Right ventricle myocardium superior (tissue), 1 donor: Measurements from ENCODE around the gene MEST. TPM values are rescaled to one million over a fixed set of nuclear protein-coding genes. Genes with fewer than 3 reads are reported as not detected.

ENCODE experiments used
- ATAC-seq: fragments of 200-7000 bp; cut with Tn5 transposase; one replicate; pipeline ENCODE4 v1.9.1; 2020; ENCODE audit warnings: mild to moderate bottlenecking; ENCODE audit not compliant: poor library complexity
- DNase-seq: peaks from one replicate; pipeline ENCODE4 v3.0.0-alpha.2; 2020
- intact Hi-C: fragments of 100-400 bp; cut with DNase I; formaldehyde crosslinking; loops from one replicate; pipeline ENCODE4 v1.11.2; 2022
- total RNA-seq: library from RNA; stranded (reverse); fragmentation: NEBNext Ultra II Directional; extraction: Animal tissue kit (Norgen Biotek cat#: 25700); gene quantifications from one replicate; pipeline ENCODE4 v1.2.1, GENCODE V29; 2021
- donor health status: DM: no; HTN: yes; CAD: no; lungs with severe emphysema.

Gene MEST
- total RNA-seq, 1 donor from 2014 or later = 6.4 TPM

DNA sequence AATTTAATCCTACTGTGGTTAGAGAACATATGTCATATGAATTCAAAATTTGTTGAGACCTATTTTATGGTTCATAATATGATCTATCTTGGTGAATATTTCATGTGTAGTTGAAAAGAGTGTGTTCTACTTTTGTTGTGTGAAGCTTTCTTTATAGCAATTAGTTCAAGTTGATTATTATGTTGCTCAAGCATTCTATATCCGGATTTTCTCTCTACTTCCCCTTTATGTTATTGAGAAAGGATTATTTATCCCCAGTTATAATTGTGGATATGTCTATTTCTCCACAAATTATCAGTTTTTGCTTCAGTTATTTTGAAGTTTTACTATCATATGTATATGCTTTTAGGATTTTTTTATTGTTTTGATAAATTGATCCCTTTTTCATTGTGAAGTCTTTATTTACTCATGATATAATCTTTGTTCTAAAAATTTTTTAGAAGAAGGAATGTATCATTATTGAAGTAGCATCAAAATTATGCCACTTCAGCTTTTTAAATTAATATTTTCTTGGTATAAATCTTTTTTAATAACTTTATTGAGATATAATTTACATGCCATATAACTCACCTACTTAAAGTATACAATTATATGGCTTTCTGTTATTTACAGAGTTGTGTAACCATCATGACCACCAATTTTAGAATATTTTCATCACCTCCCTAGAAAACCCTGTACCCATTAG lies 12.0 kb upstream of the MEST start:
- ATAC-seq = no peak
- intact Hi-C loops = no loop called here
- no peak for DNase-seq

DNA sequence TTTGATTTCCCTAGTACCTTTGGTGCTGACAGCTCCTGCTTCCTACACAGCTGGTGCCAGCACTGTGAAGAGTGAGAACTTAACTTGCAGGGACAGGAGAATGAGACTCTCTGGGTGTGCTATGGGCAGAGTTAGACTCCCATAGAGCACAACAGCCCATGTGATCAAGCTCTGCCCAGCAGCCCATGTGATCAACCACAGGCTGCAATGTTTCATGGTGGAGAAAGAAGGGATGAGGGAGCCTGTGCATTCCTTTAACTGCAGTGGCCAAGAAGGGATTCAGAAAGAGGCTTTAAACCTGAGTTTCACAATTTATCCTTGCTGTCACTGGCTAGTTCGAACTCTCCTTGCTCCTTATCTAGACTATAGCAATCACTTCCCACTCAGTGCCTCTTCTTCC lies 10.0 kb upstream of the MEST start:
- intact Hi-C loops = no loop called here
- DNase-seq (no peak), ATAC-seq (no peak)

DNA sequence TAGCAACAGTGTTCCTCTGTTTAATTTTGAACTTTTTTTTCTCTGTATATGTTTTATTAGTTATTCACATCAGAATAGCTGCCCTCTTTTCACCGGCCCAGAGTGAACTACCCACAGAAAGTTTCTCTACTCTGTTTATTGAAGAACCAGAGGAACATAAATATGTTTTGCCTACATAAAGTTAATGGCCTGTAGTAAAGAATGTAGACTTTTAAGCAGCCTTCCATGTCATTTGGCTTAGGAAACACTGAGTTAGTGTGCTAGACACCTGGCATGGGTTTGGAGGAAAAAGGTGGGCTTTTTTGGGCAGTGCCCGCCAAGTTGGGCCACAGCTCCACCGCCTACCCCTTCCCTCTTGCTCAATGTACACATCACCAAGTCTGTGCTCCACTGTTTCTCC lies 8.9 kb upstream of the MEST start:
- ATAC-seq = no peak
- no peak for DNase-seq
- intact Hi-C loops = no loop called here

DNA sequence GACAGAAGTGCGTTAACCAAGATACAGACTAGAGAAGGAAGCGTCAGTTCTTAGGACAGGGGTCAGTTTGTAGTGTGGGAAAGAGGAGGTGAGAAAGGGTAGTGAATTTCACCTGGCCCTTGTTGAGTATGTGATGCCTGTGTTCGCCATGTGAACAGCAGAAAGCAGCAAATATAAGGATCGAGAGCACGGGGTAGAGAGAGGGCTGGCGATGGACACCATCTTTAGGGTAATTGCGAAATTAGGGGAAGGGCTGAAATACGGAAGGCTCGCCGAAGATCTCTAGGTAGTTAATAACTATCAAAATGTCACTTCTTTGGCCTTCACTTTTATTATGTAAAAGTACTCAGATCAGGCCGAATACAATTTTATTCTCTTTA lies 6.2 kb upstream of the MEST start:
- intact Hi-C loops = no loop called here
- DNase-seq (no peak), ATAC-seq (no peak)

DNA sequence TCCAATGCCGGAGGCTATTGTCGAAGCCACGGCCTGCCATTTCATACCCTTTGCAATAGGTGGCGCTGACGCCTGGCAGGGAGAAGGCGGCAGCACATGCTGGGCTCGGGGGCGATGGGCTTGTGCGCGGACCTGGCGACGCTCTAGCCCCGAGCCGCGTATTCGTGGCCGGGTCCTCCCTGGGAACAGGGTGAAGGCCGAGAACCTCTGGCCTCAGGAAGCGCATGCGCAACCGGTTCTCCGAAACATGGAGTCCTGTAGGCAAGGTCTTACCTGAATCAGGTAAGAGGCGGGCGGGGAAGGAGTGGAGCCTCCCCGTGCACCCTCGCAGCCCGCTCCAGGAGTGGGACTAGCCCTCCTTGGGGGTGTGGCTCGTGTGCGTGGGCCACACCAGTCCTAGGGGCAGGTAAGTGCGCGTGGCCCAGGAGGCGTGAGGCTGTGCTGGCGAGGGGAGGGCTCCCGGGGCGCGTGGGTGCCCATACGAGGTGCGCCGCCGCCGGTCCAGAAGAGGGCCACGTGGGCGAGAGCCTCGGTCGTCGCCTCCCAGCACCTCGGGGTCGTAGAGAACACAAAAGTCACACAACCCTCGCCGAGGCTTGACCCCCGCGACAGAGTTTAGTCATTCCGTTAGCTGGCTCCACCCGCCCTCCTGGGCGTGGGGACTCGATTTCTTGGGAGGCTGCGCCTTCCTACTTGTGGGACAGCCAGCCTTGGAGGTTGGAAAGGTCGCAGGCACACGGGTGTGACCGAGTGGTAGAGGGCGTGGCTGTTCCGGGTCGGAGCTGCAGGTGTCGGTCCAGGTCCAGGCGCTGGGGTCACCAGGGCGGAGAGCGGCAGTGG lies 5.6 kb upstream of the MEST start:
- intact Hi-C loops = no loop called here
- DNase-seq (peak; percentile 66), ATAC-seq (peak; percentile 83)

DNA sequence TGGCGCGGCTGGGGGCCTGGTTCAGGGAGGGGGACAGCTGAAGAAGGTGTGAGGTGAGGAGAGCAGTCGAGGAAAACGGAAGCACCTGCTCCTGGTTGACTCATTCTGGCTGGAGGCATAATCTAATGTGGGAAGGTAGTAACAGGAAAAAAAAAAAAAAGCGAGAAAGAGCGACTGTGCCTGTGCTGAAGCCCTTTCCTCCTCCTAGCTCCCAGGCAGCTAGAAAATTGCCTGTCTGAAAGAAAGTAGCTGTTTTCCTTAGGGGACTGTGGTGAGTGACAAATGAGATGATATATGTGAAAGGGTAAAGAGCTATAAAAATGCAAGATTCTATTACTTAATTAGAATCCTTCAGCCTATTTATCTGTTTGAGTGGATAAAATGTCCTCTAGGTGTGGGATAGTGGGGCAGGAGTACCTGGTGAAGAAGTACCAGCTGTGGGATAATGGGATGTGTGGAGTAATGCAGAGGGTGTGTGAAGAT lies 4.9 kb upstream of the MEST start:
- ATAC-seq = no peak
- intact Hi-C loops = no loop called here

DNA sequence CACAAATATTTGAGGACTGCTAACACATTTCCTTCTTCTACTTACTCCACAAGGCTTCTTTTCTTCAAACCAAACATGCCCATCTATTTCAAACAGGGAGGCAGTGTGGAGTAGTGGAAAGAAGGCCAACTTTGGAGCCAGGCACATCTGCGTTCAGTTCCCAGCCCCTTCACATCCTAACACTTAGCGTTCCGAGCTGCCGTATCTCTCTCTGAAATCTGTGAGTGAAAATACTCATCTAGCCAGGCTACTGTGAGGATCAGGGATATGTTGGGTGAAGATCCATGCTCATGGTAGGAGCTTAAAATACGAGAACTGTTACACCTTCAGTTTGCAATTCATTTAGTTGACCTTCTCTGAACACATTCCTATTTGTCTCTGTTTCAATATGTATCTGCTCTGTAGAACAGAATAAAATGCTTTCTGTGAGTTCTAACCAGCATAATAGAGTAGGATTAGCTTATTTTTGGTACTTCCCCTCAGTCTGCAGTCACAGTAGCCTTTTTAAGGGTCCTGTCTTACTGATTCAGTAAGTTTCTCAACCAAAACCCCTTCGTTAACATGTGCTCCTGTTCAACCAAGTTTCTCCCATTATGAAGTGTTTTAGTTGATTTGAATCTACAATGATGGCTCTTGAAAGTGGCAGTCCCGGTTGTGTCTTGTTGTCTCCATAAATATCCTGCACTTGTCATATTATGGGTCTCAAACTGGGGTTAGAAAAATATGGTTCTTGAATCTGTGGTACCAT lies 3.3 kb upstream of the MEST start:
- intact Hi-C loops = no loop called here
- no peak for DNase-seq

More for the DNA sequence above, 4.9 kb upstream of the MEST start:
- no peak for DNase-seq

DNA sequence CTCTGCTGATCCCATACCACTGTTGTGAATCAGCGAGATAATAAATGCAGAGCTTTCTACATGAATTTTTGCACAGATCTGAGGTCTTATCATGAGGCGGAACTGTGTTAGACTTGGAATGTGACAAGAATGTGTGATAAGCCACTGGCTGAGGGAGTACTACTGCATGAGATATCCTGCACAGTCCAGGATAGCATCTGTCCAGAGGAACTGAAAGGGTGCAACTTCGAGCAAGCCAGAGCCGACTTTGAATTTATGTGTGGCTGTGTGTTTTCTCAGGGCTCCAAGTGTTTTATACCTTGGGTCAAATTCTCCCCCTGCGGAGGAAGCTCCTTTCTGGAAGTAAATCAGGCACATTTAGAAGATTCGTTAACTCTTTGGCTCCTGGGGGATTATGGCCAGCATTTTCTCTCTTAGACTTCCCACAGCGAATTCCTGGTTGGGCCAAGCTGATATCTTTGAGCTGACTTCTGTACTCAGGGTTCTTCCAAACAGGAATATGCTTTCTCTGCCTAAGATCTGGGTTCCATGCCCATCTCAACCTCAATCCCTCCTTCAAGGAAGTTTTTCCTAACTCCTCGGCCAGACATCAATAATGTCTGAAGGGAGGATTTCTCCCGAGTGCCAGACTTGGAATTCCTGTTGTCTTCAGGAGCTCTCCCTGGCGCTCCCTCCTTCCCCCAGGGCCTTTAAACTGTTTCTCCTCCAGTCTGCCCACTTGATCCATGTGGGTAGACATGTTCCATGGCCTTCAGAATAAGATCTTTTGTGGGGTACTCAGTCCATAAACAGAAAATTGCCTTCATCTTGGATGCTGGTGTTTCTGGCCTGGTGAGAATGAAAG lies 2.5 kb upstream of the MEST start:
- ATAC-seq (no peak), DNase-seq (no peak)
- intact Hi-C loops = no loop called here

More for the DNA sequence above, 3.3 kb upstream of the MEST start:
- ATAC-seq = no peak

DNA sequence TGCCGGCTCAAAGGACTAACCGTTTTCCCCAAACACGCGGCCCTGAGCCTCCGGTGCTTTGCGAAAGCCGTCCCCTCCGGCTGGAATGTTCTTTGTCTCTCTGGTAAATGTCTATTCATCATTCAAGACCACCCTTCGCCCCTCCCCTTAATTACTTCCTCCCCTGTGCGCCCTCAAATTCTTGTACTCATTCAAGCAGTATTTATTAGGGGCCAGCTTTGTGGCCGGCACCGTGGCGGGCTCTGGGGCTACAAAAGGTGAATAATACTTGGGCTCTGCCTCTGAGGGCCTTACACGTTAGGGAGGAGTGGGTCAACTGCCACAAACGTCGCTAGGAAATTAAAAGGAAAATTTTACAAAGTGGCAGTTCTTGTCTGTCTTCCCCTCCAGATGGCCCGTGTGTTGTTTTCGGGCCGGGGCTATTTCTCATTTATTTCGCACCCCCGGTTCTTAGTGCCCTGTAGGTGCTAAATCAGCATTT lies 1.5 kb upstream of the MEST start:
- ATAC-seq (no peak), DNase-seq (no peak)
- intact Hi-C loops = no loop called here

DNA sequence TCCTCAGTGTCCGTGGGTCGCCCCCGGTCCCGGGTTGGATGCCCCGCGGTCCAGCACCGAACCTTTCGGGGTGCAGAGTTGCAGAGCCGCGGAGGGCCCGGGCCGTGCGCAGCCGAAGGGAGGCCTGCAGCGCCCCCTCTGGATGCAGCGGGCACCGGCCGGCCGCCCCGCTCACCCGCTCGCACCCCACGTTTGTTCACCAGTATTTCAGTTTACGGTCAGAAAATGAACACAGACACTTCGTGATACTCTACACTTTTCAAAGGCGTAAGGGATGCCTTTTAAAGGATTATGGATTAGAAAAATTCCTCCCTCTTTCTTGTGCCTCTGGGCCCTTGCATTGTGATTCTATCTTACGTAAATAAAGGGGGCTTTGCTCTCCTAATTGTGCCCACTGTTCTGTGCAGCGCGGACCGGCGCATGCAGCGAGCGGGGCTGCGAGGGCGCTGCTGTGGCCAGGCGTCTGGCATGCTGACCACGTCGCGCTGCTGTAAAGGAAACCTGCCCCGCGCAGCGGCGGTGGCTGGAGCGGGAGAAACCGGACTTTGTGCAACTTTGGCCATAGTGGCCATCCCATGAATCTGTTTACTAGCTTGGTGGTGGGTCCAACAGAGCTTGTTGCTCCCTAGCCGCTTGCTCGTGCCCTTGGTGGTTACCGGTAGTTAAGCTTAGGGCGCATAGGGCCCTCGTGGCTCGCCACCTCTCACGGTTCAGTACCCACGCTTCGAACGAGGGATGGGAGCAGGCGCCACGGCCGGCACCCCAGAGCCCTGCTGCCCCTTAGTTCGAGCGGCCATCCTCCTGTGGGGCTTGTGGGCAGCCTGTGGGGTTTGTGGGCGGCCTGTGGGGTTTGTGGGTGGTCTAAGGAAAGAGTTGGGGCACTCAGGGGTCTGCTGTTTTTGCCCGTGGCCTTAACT lies 739 bp upstream of the MEST start:
- peak; percentile 59 for ATAC-seq
- peak; percentile 58 for DNase-seq
- intact Hi-C loops = no loop called here

DNA sequence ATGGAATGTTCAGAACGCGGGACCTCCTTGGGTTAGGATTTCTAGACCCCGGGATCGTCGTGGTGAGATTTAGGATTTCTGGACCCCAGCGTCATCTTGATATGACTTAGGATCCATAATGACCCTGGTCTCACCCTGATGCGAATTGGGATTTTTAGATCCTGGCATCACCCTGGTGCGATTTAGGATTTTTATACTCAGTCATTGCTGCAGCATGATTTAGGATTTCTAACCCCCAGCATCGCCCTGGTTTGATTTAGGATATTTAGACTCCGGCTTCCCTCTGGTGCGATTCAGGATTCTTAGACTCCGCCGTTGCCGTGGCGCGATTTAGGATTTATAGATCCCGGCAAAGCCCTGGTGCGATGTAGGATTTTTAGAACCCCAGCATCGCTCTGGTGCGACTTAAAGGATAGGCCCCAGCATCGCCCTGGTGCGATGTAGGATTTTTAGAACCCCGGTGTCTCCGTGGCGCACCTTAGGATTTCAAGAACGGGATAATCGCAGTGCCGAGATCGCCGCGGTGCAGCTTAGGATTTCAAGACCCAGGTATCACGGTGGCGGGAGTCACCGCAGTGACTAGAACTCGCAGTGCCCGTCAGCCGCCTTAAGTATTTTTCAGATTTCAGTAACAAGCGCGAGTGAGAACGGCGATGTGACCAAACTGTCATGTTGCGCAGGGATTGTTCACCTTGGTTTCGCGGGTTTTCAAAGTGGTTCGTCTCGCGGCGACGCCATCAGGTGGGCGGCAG lies 814 bp downstream of the MEST start:
- intact Hi-C loops = no loop called here
- DNase-seq (no peak), ATAC-seq (no peak)

DNA sequence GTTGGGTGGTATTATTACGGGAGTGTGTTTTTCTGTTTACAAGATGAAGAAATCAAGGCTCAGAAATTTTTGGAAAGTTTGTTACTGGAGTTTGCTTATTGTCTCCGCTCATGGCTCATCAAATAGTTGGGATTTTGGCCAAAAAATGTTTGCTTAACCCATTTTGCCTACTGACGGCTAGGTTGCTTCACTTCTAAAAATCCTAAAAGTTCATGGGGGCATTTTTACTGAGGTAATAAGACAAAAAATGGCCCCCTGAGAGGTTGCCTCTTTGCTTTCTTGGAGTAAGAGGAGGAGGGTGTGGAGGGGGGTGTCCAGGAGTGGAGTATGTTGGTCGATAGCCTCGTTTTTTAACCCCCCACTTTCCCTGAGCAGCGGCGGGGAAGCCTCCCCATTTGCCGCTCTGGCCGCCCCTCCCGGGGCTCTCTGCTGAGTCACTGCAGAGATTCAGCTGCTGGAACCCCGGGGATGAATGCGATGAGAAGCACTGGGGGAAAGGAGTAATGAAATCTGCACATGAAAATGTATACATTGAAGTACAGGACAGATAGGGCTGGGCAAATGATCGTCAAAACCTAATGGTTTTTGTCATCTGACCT lies 1.5 kb downstream of the MEST start:
- DNase-seq (no peak), ATAC-seq (no peak)
- intact Hi-C loops = no loop called here

DNA sequence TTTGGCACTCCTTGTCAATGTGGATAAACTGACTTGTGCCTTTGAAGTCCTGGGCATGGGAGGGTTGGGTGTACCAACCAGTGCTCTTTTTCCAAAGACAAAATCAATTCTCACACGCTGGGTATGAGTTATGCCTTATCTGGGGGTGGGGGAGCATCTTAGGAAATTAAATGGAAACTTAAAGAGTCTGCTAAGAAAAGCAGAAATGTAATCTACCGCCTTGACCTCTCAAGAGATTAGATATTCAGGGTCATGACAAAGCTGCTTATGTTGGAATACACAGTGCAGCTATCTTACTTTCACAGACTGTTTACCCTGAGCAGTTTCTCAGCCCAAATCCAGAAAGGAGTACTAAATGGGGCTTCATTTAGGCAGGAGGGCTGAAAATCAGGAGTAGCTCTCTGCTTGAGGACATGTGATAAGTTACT lies 2.6 kb downstream of the MEST start:
- intact Hi-C loops = no loop called here
- ATAC-seq (no peak), DNase-seq (no peak)

DNA sequence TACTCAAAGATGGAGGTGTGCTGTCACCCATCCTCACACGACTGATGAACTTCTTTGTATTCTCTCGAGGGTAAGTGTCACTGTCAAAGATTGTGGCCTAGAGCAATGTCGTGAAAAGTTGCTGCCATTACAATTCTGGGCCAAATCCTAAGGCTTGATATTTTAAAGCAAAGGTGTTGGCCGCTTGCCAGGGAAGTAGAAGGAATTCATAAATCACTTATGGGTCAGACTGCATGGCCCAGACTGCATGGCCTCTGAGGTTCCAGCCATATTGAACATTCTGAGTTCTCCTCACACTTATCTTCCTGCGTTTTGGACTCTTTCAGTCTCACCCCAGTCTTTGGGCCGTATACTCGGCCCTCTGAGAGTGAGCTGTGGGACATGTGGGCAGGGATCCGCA lies 8.6 kb downstream of the MEST start:
- DNase-seq = no peak
- ATAC-seq = no peak
- intact Hi-C loops = loop anchor here (10.0 kb wide), 1 partner anchor 194 kb away; no protein-coding TSS in a partner anchor

DNA sequence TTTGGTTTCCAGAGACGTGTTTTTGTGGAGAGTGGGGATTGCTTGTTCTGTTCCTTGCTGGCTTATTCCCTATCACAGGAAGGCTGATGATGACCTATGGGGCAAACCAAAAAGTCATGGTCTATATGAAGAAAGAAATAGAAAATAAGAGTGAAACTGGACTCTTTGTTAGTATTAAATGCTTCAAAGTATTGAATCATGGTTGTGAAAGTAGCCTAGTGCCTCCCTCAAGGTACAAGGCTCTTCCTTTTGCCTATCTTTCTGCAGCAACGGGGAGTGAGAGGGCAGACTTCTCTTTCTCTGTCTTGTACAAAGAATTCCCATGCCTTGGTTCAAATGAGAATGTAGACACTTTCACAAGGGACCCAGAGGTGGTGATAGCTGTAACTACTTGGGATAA lies 9.0 kb downstream of the MEST start:
- ATAC-seq (no peak), DNase-seq (no peak)
- intact Hi-C loops = loop anchor here (10.0 kb wide), 1 partner anchor 194 kb away; no protein-coding TSS in a partner anchor

DNA sequence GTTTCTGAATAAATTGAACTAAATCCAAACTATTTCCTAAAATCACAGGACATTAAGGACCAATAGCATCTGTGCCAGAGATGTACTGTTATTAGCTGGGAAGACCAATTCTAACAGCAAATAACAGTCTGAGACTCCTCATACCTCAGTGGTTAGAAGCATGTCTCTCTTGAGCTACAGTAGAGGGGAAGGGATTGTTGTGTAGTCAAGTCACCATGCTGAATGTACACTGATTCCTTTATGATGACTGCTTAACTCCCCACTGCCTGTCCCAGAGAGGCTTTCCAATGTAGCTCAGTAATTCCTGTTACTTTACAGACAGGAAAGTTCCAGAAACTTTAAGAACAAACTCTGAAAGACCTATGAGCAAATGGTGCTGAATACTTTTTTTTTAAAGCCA lies 13.9 kb downstream of the MEST start:
- DNase-seq = no peak
- no peak for ATAC-seq
- intact Hi-C loops = loop anchor here (10.0 kb wide), 1 partner anchor 189 kb away; no protein-coding TSS in a partner anchor
